Retinal pigment epithelial cell (primary cell): Measurements from ENCODE around the gene DCHS2.
A peak's percentile ranks its signal among the peaks of the same experiment; 100 is the strongest.

ENCODE experiments used
- DNase-seq: peaks from one replicate; pipeline ENCODE4 v3.0.0-alpha.2; 2010; ENCODE audit warnings: low read depth
- H3K4me3 ChIP-seq: 2 replicates; pipeline ENCODE4 v1.5.1; 2011; ENCODE audit warnings: mild to moderate bottlenecking, low read length, control low read depth, moderate library complexity
- CTCF ChIP-seq: conservative IDR thresholded peaks from 2 replicates; pipeline ENCODE4 v1.5.1; 2011; ENCODE audit warnings: low read depth, low read length, control low read depth, inconsistent platforms

Gene DCHS2

GRCh38 chr4:154348657-154349056 is 142.9 kb downstream of the DCHS2 start:
- DNase-seq, result no peak
- TF ChIP-seq CTCF, result peak; percentile 13
- no peak overlapping the region for H3K4me3 ChIP-seq

DNA sequence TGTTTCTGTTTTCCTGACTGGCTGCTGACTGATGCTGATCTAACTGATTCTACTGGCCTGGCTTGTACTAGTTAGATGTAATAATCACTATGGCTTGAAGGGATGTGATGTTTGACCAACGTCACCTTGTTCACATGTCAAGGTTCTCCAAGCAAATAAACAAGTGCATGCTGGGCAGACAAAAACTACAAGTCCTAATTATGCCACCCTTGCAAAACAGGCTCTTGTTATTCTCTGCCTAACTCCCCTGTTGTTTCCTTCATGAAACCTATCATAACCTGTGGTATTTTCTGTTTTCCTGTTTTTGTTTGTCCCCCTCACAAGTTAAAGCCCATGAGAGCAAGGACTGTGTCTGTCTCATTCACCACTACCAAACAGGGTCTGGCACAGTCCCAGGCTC is 146.2 kb downstream of the DCHS2 start:
- no peak for TF ChIP-seq CTCF
- H3K4me3 ChIP-seq, result no peak overlapping the region
- no peak for DNase-seq

DNA sequence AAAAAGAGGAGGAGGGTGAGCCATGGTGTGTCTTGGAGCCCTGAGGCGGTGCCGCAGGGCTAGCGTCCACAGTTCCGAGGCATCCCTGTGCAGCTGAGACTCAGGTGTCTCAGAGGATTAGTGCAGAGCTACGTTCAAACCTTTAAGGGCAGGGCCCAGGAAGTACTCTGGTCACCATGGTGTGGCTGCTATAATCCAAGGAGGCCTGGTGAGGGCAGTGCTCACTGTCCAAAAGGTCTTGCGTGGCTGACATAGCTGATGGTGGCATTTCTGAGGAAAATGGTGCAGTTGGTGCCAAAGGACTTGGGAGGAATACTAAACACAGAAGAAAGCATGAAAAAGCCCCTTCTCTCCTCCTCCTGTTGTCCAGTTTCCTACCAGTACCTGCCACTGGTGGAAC is 146.9 kb downstream of the DCHS2 start:
- TF ChIP-seq CTCF, result peak; percentile 10
- H3K4me3 ChIP-seq, result no peak overlapping the region
- DNase-seq, result no peak

GRCh38 chr4:154343651-154344050 is 147.9 kb downstream of the DCHS2 start:
- no peak for TF ChIP-seq CTCF
- no peak for DNase-seq
- no peak overlapping the region for H3K4me3 ChIP-seq

GRCh38 chr4:154341448-154341847 is 150.2 kb downstream of the DCHS2 start:
- H3K4me3 ChIP-seq, result no peak overlapping the region
- no peak for TF ChIP-seq CTCF

GRCh38 chr4:154335588-154335987 is 156.0 kb downstream of the DCHS2 start:
- H3K4me3 ChIP-seq, result no peak overlapping the region
- DNase-seq, result no peak
- no peak for TF ChIP-seq CTCF

More at GRCh38 chr4:154341448-154341847, 150.2 kb downstream of the DCHS2 start:
- DNase-seq, result no peak

DNA sequence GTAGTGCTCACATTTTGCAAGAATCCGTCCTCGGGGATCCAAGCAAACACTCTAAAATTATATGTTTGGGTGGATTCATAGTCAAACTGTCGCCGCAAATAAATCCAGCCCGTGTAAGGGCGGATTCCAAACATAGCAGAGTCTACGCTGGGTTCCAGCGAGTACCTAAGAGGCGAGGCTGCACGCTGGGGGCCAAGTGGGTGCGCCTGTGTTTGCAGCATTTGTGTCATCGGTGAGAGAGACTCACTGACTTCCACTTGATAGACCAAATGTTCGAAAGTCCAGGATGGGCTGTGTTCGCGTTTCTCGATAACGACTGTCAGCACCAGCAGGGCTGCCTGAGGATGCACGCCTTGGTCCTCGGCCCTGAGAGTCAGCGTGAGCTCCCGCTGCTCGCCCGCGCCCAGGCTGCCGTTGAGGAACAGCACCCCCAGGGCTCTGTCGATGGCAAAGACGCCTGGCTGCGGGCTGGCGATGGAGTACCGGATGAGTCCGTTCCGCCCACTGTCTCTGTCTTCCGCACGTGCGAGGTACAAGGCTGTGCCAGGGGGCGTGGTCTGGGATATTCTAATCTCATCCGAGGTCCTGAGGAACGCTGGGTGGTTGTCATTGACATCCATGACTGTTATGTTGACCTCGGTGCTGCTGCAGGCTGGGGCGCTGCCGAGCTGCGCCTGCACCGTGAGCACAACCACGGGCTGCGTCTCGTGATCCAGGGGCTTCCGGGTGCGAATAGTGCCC is 158.7 kb downstream of the DCHS2 start:
- DNase-seq, result no peak
- peak; percentile 29 for TF ChIP-seq CTCF
- H3K4me3 ChIP-seq, result peak overlapping the region; percentile 54
